ELR (cell line): Measurements from ENCODE around the gene CAPN8.
"Not testable (repeated sequence)": the region's sequence is repeated elsewhere in the genome, so short reads cannot be mapped to it uniquely, and the experiment has no call there.

ENCODE experiments used
- DNase-seq: peaks from one replicate; pipeline ENCODE4 v3.0.0-alpha.2; 2015; ENCODE audit warnings: low read depth

CAPN8 gene

DNA sequence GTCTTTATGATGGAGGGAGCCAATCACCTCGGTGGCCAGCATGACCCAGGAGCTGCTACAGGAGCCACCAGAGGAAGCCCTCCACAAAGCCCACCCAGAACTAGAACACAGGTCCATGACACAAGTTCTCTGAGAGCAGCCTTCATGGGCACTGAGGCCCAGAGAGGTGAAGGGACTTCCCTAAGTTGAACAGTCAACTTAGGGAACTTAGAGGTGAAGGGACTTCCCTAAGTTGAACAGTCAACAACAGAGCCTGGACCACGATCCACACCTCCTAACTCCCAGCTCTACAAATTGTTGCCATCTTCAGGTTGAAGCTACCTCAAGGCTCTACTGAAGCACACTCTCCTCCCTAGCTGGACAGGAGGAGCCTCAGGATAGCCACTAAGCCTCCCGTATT lies 139.5 kb downstream of the CAPN8 start:
- DNase-seq = no peak

DNA sequence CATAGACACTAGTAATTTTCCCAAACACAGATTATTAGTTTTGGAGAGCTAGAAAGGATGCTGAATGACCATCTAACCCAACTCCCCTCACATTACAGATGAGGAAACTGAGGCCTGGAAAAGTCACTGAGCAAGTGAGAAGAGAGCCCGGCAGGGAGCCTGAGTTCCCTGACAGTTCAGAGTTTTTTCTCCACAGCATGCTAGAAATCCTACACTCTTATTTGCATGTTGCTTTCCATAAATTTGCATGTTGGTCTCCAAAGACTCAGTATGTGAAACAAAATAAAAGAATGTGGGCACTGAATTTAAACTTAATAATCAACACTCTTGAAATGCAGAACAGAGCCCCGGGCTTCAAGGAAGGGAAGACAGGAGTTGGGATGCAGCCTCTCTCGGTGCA lies 140.0 kb downstream of the CAPN8 start:
- no peak for DNase-seq

DNA sequence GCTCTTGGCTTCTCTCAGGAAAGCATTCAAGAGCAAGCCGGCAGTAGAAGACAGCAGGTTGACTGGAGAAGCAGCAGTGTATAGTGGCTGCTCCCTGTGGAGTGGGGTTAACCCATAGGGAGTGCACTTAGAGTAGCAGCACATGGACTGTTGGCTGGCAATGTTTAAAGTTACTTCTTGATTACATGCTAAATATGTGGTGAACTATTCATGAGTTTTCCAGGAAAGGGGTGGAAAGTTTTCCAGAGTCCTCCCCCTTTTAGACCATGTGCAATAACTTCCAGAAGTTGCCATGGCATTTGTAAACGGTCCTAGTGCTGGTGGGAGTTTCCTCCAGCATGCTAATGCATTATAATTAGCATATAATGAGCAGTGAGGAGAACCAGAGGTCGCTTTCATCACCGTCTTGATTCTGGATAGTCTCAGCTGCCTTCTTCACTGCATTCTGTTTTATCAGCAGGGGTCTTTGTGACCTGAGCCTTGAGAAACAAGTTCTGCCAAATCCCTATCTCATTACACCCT lies 140.5 kb downstream of the CAPN8 start:
- DNase-seq = no peak

DNA sequence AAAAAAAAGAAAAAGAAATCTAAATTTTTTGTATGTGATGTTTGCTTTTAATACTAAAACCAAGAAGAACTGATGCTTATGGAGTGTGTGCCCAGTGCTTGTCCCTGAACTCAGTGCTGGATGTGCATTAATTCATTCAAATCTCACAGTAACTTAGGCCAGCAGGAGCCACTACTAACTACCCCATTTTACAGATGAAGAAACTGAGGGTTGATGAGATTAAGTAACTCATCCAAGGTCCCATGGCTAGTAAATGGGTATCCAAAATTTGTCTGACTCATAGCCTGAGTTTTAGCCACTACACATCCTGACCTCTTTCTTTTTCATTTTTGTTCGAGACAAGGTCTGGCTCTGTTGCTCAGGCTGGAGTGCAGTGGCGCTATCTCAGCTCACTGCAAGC lies 144.4 kb downstream of the CAPN8 start:
- no peak for DNase-seq

DNA sequence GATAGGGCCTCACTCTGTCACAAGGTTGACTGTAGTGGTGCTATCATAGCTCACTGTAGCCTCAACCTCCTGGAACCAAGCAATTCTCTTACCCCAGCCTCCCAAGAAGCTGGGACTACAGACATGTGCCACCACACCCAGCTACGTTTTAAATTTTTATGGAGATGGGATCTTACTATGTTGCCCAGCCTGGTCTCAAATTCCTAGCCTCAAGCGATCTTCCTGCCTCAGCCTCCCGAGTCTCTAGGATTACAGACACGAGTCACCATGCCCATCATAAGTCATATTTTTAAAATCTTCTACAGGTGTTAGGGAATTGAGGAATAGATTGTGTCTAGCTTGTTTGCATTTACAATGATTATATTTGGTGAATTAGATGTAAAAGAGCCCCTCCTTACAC lies 145.3 kb downstream of the CAPN8 start:
- DNase-seq = no peak

DNA sequence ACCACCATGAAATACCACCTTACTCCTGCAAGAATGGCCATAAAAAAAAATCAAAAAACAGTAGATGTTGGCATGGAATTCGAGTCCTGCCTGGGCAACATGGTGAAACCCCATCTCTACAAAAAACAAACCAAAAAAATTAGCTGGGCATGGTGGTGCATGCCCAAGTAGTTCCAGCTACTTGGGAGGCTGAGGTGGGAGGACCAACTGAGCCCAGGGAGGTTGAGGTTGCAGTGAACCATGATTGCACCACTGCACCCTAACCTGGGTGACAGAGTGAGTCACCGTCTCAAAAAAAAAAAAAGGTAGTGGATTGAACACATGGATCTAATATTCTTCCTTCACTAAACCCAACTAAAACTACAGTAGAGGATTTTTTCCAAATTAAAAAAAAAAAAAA lies 146.4 kb downstream of the CAPN8 start:
- DNase-seq = no peak

DNA sequence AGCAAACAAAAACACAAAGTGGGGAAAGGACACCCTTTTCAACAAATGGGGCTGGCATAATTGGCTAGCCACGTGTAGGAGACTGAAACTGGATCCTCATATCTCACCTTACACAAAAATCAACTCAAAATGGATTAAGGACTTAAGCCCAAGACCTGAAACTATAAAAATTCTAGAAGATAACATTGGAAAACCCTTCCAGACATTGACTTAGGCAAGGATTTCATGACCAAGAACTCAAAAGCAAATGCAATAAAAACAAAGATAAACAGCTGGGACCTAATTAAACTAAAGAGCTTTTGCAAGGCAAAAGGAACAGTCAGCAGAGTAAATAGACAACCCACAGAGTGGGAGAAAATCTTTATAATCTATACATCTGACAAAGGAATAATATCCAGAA lies 146.9 kb downstream of the CAPN8 start:
- DNase-seq = not testable (repeated sequence)

DNA sequence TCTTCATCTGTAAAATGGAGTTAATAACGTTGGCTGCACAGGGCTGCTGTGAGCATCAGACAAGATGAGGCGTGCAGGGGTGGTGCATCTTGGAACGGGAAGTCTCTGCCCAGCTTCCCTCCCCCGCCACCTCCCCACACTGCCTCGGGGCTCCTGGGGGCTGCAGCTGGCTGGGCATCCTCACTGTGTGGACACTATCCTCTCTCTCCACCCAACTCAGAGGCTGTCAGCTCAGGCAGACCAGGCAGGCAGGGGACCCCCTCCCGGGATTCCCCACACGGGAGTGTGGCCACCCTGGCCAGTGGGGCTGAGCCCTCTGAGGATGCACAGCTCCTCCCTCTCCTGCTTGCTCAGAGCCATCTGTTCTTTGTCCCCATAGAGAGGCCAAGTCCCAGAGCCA lies 149.6 kb downstream of the CAPN8 start:
- DNase-seq = no peak

DNA sequence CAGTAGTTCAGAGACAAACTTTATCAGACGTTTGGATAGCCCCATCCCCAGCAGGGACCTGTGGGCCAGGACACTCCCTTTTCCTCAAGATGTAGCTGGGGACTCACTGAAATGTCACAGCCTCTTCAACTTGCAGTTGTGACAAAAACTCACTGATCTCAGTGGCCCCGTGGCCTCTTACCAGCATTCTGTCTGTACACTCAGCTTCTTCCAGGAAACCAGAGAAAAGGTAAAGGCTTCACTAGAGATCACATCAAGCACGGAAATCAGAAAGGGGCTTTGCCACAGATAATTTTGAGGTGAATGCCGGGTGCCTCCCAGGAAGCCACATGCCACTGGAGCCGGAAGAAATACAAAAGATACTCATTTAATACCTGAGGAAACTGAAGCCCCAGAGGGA lies 150.1 kb downstream of the CAPN8 start:
- no peak for DNase-seq

DNA sequence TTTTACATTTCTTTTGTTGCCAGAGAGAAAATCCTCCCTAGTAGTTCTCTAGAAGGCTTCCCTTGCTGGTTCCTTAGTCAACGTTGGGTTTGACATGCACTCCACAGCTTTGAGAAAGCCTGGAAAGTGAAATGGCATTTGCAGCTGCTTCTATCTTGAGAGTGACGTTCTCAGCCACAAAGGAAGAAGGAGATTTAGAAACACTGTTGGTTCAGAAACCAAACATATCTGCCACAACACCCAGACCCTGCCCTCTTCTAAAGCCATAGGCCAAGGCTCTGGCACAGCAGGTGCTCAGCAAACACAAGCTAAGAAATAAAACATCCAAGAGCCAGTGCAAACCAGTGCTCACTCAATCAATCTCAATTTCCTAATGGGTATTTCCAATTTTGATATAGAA lies 150.9 kb downstream of the CAPN8 start:
- DNase-seq = no peak

DNA sequence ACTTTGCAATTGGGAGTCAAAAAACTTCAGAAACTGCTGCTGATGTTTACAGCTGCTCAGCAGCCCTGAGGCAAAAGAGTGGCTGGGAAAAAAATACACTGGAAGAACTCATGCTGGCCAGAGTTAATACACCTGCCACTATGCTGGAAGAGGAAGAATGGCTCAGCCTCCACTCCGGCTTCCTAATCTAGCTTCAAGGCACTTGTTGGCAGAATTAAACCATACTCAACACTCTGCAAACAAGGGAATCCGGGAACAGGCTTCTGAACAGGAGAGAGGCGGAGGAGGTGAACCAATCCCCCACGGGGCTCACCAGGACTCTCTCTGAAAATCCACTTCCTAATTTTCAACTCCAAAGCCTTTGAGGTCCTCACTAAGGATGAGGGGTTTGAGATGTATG lies 152.2 kb downstream of the CAPN8 start:
- no peak for DNase-seq

DNA sequence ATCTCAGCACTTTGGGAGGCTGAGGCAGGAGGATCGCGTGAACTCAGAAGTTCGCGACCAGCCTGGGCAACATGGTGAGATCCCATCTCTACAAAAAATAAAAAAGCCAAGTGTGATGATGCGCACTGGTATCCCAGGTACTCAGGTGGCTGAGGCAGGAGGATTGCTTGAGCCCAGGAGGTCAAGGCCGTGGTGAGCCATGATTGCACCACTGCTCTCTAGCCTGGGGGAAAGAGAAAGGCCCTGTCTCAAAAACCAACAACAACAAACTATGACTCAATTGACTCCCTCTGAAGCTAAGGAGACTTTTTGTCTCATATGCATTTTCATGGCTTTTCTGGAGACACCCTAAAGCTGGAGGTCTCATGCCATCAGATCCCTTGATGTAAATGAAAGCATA lies 153.4 kb downstream of the CAPN8 start:
- peak; percentile 15 for DNase-seq

DNA sequence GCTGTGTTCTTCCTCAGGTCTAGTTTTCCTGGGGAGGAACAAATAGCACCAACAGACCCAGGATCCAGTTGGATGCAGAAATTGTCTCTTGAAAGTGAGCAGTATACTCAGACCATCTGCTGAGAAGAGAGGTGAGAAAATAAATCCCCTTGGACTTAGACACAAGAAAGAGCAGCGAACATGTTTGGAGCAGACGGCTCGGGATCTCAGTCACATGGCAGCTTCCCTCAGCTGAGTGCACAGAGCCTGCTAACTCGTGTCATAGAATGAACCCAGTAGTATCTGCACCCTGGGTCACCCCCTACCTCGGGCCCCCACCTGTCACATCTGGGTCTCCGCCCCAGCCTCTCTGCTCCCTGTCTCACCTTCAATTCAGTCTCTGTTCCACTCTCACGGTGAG lies 156.7 kb downstream of the CAPN8 start:
- DNase-seq = no peak

DNA sequence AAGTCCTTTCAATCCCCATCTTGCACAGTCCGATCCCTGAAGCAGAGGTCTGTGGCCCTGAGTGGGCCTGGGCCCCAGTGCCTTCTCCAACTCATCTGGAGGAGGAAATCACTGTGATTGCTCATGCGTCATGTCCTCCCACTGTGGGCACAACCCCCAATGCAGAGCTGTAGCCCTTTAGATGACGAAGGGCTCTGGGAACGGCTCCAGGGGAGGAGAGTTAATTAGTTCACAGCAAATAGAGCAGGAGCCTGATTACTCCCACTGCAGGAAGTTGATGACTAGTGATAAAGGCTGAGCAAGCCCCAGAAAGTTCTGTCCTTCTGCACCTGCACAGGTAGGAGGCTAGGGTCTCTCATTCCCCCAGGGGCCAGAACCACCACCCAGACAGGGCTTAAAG lies 160.8 kb downstream of the CAPN8 start:
- peak; percentile 96 for DNase-seq

DNA sequence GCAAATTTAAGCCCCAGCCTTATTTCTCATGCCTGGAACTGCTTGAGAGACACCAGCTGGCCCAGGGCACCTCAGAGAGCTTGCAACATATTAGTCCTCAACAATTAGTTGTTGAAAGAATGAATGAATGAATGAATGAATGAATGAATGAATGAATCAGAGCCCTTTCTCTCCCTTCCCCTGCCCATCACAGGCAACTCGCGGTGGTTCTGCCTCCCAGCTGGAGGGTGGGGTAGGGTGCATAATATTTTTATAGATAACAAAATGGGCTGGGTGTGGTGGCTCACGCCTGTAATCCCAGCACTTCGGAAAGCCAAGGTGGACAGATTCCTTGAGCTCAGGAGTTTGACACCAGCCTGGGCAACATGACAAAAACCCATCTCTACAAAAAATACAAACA lies 162.2 kb downstream of the CAPN8 start:
- no peak for DNase-seq

DNA sequence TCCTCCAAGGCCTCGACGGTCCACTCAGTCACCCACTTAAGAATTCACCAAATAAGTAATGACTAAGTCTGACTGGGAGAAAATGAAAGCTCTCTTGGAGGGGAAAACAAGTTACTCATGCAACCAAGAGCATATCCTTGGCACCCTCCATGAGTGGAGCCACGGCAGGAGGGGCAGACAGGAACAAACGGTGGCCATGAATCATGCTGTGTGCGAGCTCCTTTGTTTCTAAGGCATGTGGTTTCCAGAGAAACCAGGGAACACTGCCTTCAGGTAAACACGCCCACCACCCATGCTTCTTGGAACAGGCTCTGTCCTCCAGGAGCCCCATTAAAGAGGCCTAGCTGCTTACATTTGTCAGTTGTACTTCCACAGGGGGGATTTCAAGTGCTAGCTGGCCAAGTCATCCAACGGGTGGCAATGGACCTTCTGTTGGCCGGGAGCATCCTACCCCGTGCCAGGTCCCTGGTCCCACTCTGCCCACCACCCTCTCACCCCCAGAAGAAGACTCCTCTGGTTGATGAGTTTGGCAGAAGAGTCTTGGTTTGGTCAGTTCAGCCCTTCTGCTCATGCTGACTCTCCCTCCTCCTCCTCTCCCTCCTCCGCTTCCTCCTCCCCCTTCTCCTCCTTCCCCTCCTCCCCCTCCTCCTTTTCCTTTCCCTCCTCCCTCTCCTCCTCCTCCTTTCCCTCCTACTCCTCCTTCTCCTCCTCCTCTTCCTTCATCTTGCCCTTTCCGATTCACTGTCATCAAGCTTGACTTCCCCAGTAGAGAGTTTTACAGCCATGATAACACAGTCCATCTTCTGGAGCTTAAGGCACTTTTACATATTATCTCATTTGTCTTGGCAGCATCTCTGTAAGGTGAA lies 164.7 kb downstream of the CAPN8 start:
- peak; percentile 98 for DNase-seq

DNA sequence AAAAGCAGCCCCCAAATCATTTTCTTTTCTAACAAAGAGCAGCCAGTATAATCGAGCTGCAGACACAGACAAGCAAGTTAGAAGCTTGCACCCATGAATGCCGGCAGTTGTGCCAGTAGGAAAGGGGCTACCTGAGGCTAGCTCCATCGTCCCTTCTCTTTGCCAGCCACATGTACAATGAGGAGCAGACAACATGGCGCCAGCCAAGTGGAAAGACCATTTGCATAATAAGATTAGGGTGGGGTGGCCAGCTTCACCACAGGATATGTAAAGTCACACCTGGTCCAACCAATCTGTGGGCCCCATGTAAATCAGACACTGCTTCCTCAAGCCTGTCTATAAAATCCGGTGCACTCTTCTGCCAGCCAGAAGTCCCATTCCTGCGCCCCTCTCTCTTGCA lies 168.6 kb downstream of the CAPN8 start:
- DNase-seq = no peak

DNA sequence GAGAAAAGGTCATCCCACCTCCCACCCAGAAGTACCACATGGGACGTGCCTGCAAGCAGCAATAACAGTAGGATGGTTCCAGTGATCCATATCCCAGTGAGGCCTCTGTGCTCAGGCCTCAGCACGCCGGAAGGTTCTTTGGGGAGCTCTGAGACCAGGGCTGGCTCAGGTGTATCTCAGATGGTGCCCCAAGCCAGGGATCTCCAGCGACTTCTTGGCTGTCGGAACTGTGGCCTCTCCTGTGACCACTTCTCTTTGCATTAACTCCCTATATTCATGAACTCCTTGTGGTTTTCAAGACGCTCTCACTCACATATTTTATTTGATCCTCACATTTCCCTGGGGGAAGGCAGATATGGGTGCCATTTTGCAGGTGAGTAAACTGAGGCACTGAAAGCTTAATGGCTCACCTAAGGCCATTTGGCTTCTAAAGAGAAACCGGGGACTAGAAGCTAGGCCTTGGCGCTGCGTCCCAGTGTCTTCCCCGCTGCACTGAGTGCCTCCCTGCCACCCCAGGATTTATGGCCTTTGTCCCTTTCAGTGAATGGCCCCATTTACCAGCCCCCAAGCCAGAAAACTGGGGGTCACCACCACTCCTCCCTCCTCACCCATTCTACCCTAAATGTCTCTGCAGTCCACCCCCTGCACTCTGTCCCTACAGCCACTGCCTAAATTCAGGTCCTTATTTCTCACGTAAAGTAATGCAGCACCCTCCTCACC lies 170.4 kb downstream of the CAPN8 start:
- DNase-seq = no peak

DNA sequence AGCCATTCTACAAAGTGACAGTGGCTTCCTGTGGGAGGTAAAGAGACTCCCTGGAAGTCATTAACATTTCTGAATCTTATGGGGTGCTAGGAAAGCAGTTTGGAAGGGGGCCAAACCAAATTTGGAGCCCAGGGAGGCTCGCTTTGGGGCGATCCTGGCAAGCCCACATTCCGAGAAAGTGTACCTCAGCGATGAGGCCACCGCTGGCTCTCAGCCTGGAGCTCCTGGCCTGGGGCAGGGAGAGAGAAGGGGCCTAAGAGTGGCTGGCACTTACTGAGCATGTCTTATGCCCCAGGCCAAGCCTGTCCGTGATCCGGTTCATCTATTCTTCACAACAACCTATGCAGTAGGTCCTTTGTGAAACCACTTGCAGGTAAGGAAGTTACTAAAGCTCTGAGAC lies 173.5 kb downstream of the CAPN8 start:
- DNase-seq = no peak
